A549 (cell line): ENCODE measurements around the gene ME2.

ENCODE experiments used
- CBX2 ChIP-seq: fragments of 200-600 bp; sonication (generic); IDR thresholded peaks from 2 replicates; pipeline ENCODE4 v1.6.1; 2016; ENCODE audit warnings: low read depth, mild to moderate bottlenecking, borderline replicate concordance
- CTCF ChIP-seq: fragments of >200 bp; sonication (Bioruptor Twin); formaldehyde crosslinking; IDR thresholded peaks from 3 replicates; pipeline ENCODE4 v1.5.1; 2016
- HOXA7 ChIP-seq: fragments of 250-450 bp; sonication (Bioruptor Pico); IDR thresholded peaks from 2 replicates; pipeline ENCODE4 v1.5.0; 2020; ENCODE audit warnings: mild to moderate bottlenecking, moderate library complexity
- MAX ChIP-seq: IDR thresholded peaks from 2 replicates; pipeline ENCODE4 v1.6.1; 2012
- POLR2AphosphoS2 ChIP-seq: conservative IDR thresholded peaks from 2 replicates; pipeline ENCODE4 v1.6.1; 2012; ENCODE audit warnings: low read length, improper control_type of control experiment, inconsistent platforms
- RAD21 ChIP-seq, 2 experiments: fragments of >200 bp in 1 of 2; sonication (Bioruptor Twin) in 1 of 2; formaldehyde crosslinking in 1 of 2; IDR thresholded peaks in 1 of 2; conservative IDR thresholded peaks in 1 of 2; 2 replicates in 1 of 2; 3 replicates in 1 of 2; pipeline ENCODE4 v1.6.1; 2012 to 2018; ENCODE audit warnings: inconsistent platforms in 1 of 2

GRCh38 chr18:50862401-50862800 lies 16.5 kb upstream of the ME2 start:
- TF ChIP-seq RAD21 (conservative IDR thresholded peaks at IDR 0.05 in 1 of 2, IDR thresholded peaks at IDR 0.05 in 1 of 2), result no peak
- TF ChIP-seq HOXA7 (CRISPR knock-in tag), result no peak
- TF ChIP-seq MAX, result no peak
- TF ChIP-seq CBX2, result no peak
- TF ChIP-seq POLR2AphosphoS2, result no peak
- TF ChIP-seq CTCF, result no peak
